Lower leg skin (tissue), 3 donors: ENCODE measurements around the gene TMEM229B.

Experiments used
- POLR2A ChIP-seq, 2 donors: fragments of 450-650 bp; IDR thresholded peaks; one replicate each; pipeline ENCODE4 v1.6.1; 2016 to 2017; ENCODE audit warnings: antibody characterized with exemption in 2 of 2, mild to moderate bottlenecking in 1 of 2, moderate library complexity in 1 of 2
- TF ChIP-seq, protein P1 (sequence below), 3 donors: fragments of 450-650 bp; IDR thresholded peaks; one replicate each; pipeline ENCODE4 v1.5.1; 2016; ENCODE audit warnings: antibody characterized with exemption in 3 of 3, mild to moderate bottlenecking in 3 of 3, moderate library complexity in 2 of 3

DNA sequence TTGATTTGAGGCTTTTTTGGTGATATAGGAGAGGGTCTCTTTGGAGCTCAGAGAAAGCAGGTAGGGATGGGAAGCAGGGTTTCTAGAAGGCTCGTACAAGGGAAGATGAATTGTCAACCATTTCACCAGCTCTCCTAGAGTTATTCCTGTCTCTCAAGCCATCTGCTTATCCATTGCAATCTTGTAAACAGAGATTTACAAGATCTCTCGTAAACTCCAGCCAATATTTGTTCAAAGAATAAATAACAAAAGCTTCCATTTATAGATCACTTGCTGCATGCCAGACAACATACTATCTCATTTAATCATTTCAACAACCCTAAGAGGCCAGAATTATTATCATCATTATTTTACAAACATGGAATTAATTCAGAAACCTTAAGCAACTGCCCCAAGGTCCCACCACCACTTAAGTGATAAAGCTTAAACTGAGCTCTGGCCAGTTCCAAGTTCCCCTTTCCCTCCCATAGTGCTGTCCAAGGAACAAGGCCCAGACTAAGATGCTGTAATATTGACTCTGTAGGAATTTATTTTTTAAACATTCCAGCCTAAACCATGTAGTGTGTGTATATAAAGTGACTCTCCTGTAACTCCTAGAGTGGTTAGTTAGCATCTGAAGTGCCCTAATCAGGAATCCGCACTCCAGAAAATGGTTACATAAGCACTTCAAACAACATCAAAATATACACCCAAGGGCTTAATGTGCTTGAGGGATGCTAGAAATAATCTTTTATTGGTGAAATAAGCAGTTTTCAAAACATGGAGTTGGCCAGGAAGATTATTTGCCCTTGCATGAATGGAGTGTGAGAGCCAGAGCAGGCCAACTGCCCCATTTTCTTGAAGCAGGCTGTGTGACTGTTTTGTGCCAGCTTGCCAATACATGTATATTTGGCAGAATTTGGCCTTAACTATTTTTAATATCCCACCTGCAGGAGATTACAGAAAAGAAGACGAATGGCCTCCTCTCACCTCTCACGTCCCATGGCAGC is 41.7 kb upstream of the TMEM229B start:
- TF ChIP-seq, protein P1, sequence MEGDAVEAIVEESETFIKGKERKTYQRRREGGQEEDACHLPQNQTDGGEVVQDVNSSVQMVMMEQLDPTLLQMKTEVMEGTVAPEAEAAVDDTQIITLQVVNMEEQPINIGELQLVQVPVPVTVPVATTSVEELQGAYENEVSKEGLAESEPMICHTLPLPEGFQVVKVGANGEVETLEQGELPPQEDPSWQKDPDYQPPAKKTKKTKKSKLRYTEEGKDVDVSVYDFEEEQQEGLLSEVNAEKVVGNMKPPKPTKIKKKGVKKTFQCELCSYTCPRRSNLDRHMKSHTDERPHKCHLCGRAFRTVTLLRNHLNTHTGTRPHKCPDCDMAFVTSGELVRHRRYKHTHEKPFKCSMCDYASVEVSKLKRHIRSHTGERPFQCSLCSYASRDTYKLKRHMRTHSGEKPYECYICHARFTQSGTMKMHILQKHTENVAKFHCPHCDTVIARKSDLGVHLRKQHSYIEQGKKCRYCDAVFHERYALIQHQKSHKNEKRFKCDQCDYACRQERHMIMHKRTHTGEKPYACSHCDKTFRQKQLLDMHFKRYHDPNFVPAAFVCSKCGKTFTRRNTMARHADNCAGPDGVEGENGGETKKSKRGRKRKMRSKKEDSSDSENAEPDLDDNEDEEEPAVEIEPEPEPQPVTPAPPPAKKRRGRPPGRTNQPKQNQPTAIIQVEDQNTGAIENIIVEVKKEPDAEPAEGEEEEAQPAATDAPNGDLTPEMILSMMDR (IDR thresholded peaks at IDR 0.05): no peak
- TF ChIP-seq POLR2A (IDR thresholded peaks at IDR 0.05): no peak
